BE2C (cell line): ENCODE measurements around the gene BDNF. TPM values are rescaled to one million over a fixed set of nuclear protein-coding genes. Genes with fewer than 3 reads are reported as not detected.
"Not testable (repeated sequence)": the region's sequence is repeated elsewhere in the genome, so short reads cannot be mapped to it uniquely, and the experiment has no call there.

Experiments
- DNase-seq: peaks from one replicate; pipeline ENCODE4 v3.0.0-alpha.2; 2020
- H3K27me3 ChIP-seq: fragments of 250-450 bp; sonication (Bioruptor Pico); 2 replicates; pipeline ENCODE4 v1.5.1; 2020; ENCODE audit warnings: mild to moderate bottlenecking
- H3K36me3 ChIP-seq: fragments of 250-450 bp; sonication (Bioruptor Pico); 2 replicates; pipeline ENCODE4 v1.5.1; 2020; ENCODE audit warnings: mild to moderate bottlenecking
- H3K4me1 ChIP-seq: fragments of 250-450 bp; sonication (Bioruptor Pico); 2 replicates; pipeline ENCODE4 v1.5.1; 2020
- H3K4me3 ChIP-seq: 2 replicates; pipeline ENCODE4 v1.5.1; 2011; ENCODE audit warnings: low read depth, low read length
- H3K9me3 ChIP-seq: fragments of 250-450 bp; sonication (Bioruptor Pico); 2 replicates; pipeline ENCODE4 v1.5.1; 2020
- polyA plus RNA-seq: library from polyadenylated mRNA; unstranded; fragments of >200 nt; gene quantifications from one replicate; pipeline ENCODE4 v1.2.1, GENCODE V29; 2012; ENCODE audit warnings: low read depth, missing spikeins; ENCODE audit not compliant: insufficient read length, insufficient read depth
- TF ChIP-seq, protein P1 (sequence below): IDR thresholded peaks from 2 replicates; pipeline ENCODE4 v1.5.1; 2012; ENCODE audit warnings: mild to moderate bottlenecking, low read depth, low read length

Gene BDNF
- polyA plus RNA-seq = 0.73 TPM

GRCh38 chr11:27700351-27701301, at the start of gene BDNF:
BDNF (minus strand) TSS chr11:27700455; CDS start chr11:27658564, 41,891 bp downstream.
- H3K9me3 ChIP-seq = no peaks in the 10 kb centered on the region
- peak within 1 kb of the TSS; percentile 55 for H3K4me3 ChIP-seq
- no peaks in the 10 kb centered on the region for H3K36me3 ChIP-seq
- TF ChIP-seq, protein P1, sequence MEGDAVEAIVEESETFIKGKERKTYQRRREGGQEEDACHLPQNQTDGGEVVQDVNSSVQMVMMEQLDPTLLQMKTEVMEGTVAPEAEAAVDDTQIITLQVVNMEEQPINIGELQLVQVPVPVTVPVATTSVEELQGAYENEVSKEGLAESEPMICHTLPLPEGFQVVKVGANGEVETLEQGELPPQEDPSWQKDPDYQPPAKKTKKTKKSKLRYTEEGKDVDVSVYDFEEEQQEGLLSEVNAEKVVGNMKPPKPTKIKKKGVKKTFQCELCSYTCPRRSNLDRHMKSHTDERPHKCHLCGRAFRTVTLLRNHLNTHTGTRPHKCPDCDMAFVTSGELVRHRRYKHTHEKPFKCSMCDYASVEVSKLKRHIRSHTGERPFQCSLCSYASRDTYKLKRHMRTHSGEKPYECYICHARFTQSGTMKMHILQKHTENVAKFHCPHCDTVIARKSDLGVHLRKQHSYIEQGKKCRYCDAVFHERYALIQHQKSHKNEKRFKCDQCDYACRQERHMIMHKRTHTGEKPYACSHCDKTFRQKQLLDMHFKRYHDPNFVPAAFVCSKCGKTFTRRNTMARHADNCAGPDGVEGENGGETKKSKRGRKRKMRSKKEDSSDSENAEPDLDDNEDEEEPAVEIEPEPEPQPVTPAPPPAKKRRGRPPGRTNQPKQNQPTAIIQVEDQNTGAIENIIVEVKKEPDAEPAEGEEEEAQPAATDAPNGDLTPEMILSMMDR = no peak
- no peak for DNase-seq
- no peaks in the 10 kb centered on the region for H3K4me1 ChIP-seq
- peaks cover 35% of the 10 kb centered on the region for H3K27me3 ChIP-seq

- H3K4me3 ChIP-seq = no peak overlapping the region
- no peaks in the 10 kb centered on the region for H3K4me1 ChIP-seq
- no peak for DNase-seq
- no peaks in the 10 kb centered on the region for H3K9me3 ChIP-seq
- TF ChIP-seq, protein P1 = no peak
- H3K27me3 ChIP-seq = no peaks in the 10 kb centered on the region
- no peaks in the 10 kb centered on the region for H3K36me3 ChIP-seq
Measured at GRCh38 chr11:27740362-27741013, 40.2 kb upstream of the BDNF start.

DNA sequence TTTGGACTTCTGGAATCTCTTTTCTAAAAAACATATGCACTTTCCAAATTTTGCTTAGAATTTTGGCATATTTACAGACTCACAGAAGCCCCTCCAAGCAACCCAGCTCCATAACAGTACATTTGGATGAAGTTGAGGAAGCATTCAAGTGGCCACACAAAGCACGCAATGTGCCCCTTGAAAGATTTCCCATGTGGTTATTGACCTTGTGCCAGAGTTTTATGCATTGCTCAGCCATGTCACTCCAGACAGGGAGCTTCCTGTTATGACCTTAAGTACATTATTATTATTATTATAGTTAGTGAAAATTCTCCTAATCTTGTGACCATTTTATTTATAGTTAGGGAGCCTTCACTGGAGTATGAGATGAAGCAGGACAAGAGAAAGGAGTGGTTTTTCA, 35.0 kb upstream of the BDNF start:
- DNase-seq = no peak
- Histone ChIP-seq H3K9me3 (no peaks in the 10 kb centered on the region), H3K36me3 (no peaks in the 10 kb centered on the region), H3K4me3 (no peak overlapping the region), H3K27me3 (no peaks in the 10 kb centered on the region), H3K4me1 (no peaks in the 10 kb centered on the region)
- TF ChIP-seq, protein P1 = no peak

- not testable (repeated sequence) for H3K27me3 ChIP-seq, DNase-seq, H3K4me1 ChIP-seq, H3K4me3 ChIP-seq, H3K9me3 ChIP-seq, H3K36me3 ChIP-seq
Measured at GRCh38 chr11:27731803-27732202, 31.5 kb upstream of the BDNF start.

DNA sequence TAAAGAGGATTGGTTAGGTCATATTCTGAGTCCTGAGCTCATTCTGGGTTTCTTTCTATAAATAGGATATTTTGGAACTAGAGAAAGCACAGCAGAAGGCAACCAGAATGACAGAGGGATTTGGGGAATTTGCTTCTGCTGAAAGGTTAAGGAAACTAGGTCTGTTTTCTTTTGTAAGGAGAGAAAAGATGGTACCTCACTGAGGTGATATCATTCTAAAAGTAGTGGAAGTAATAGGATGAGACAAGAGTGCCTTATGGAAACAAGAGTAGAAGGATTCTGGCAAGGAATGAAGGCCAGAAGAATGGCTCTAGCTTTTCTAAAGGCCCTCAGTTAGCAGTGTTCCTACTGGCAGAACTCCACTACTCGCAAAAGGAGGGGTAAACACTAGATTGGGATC, 26.7 kb upstream of the BDNF start:
- peaks cover 14% of the 10 kb centered on the region for H3K27me3 ChIP-seq
- H3K9me3 ChIP-seq = no peaks in the 10 kb centered on the region
- no peak overlapping the region for H3K4me3 ChIP-seq
- TF ChIP-seq, protein P1 = no peak
- H3K36me3 ChIP-seq = no peaks in the 10 kb centered on the region
- no peaks in the 10 kb centered on the region for H3K4me1 ChIP-seq
- no peak for DNase-seq

DNA sequence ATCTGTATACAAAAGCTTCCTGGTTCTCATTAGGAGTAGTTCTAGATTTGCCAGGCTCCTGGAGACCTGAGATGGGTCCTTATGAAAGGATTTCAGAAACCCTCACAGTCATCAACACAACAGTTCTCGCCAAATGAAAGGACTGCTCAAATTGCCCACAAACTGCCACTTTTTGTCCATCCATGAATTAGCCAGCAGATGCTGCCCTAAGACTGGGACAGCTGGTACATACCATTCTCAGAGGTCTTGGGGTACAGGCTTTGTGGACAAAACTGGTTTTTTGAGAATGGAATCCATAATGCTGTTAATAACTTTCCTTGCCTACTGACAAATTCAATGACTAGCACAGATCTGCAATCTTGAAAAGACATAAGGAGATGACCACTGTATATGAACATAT, 23.4 kb upstream of the BDNF start:
- no peak overlapping the region for H3K4me3 ChIP-seq
- no peaks in the 10 kb centered on the region for H3K36me3 ChIP-seq
- H3K9me3 ChIP-seq = no peaks in the 10 kb centered on the region
- peaks cover 39% of the 10 kb centered on the region for H3K27me3 ChIP-seq
- no peak for DNase-seq
- H3K4me1 ChIP-seq = no peaks in the 10 kb centered on the region
- TF ChIP-seq, protein P1 = no peak
